ENCODE measurements around the gene SPTBN5.
A peak's percentile ranks its signal among the peaks of the same experiment; 100 is the strongest.

Gene SPTBN5

DNA sequence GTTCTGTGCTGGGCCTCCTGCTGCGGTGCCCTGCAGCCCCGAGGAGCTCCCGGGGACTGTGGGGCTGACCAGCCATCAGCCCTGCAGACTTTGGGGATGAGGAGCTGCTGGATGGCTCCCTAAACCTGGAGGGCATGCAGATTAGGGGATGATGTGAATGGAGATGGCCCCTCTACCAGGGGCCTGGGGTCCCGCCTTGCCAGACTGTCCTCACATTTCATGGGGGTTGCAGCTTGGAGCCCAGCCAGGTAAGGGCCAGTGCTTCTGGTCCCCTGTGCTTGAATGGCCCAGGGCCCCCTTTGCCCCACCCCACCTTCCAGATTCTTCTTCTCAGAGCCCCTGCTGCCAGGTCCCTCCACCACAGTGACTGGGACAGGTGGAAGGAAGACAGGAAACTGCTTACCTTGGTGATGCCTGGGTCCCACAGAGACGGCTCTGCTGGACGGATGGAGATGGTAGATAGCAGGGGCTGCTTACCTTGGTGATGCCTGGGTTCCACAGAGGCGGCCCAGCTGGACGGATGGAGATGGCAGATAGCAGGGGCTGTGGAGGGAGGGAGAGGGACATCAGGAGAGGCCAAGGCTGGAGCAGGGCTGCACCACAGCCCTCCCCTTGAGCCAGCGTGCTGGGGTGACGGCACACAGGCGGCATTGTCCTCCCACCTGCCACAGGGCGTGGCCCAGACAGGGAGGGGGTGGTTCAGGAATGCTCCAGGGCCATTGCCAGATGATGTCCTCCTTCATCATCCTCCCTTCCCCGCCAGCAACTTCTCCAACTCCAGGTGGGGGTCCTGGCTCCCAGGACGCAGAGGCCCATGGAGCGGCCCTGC, at the start of gene SPTBN5:
SPTBN5 (minus strand) TSS at position 632 of the 829 bp plus-strand sequence; CDS start at position 76, 556 bp downstream.
- DNase-seq = no peak

- DNase-seq = no peak
Measured at GRCh38 chr15:41942886-41943285, 49.0 kb upstream of the SPTBN5 start.

- DNase-seq = no peak
Measured at GRCh38 chr15:41941644-41942415, 48.0 kb upstream of the SPTBN5 start.

- no peak for DNase-seq
Measured at GRCh38 chr15:41940441-41940857, 46.6 kb upstream of the SPTBN5 start.

- no peak for DNase-seq
Measured at GRCh38 chr15:41939986-41940385, 46.1 kb upstream of the SPTBN5 start.

DNA sequence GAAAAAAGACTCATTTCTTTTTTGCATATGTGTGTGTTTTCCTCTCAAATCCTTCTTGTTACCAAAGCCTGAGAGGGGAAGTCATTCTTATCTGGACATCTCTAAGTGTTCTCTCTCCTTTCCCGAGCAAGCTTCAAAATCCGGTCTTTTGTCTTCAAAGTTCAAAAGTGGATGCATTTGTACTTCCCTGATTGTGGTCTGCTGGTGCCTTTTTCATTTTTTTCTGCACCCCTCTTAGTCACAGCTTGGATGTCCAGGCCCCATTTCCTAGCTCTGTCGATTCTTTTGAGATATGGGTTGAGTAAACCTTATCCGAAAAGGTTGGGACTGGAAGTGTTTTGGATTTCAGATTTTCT, 43.7 kb upstream of the SPTBN5 start:
- DNase-seq = no peak

DNA sequence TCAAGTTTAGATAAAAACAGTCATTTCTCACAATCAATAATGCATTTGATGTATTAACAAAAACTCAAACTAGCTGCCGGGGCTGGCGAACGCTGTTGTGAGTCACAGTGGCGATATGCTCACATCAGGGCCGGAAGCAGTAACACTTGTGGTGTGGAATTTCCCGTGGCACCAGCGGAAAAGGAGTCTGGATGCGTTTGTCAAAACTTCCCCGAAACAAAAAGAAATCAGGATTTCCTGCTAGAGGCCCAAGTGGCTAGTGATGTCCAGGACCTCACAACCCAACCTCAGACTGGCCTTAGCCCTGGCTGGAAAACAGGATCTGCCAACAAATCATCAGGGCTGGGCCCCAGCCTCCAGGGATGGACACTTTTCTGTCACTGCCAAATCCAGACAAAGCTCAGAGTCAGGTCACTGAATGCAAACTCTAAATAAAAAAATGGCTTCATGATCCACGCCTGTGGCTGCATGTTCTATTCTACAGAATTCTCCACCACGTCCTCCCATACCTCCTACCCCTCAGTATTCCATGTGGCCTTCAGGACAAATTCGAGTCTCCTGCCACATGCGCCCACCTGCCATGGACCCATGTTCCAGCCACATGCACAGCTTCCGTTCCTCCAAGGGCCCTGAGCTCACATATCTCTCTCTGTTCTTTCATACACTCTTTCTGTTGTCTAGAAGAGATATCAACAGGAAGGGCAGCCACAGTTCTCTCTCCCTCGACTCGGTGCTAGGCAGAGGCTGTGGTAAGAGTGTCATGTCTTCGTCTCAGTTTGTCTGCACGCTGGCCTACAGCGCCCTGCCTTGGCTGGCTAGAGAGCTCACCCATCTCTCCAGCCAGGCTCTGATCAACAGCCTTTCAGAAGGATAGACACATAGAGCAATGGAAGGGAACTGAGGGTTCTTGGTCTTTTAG, 43.1 kb upstream of the SPTBN5 start:
- no peak for DNase-seq

DNA sequence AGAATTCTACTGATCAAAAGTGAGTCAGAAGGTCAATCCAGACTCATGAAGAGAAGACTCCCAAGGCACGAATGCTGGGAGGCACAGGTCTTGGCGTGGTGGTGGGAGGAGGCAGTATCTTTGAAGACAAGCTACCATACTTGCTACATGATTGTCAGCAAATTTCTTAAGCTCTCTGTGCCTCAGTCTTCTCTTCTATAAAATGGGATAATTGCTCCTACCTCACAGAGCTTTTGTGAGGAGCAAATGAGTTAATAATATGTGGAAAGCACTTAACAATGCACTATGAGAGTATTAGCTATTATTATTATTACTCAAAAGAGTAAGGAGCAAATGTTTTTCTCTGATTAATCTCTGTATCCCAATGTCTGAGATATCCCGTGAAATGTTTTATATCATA, 42.3 kb upstream of the SPTBN5 start:
- no peak for DNase-seq

DNA sequence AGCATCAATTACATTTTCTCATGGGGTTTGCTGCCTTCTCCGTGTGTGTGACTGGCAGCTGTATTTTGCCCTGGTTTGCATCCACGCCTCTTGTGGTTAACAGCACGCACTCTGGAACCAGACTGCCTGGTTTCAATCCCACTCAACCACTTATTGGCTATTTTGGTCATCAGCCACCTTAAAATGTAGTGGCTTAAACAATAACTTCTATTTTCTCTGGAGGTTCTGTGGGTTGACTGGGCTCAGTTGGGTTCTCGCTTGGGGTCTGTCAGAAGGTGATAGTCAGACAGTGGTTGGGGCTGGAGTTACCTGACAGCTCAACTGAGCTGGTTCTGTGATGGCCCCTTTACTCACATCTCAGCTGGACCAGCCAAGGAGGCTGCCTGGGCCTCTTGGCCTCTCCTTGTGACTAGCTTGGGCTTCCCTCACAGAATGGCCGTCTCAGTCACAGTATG, 41.7 kb upstream of the SPTBN5 start:
- DNase-seq = no peak

GRCh38 chr15:41934843-41935242, 41.0 kb upstream of the SPTBN5 start:
- peak; percentile 14 for DNase-seq

DNA sequence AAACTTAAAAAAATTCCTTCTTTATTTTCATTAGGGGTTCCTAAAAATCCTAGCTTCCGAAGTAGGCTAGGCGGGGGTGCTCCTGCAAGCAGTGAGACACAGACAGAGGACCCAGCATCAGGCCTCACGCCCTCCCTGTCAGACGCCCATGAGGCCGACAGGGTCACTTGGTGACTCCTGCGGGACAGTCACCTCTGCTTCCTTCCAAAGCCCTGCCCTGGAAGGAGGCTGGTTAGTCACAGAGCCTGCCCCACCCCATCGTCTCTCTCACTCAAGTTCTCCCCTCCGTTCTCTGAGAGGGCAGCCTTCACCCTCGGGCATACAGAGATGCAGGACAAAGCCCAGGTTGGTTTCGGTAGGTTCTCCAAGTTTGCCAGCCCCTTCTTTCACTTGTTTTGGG, 39.9 kb upstream of the SPTBN5 start:
- DNase-seq = no peak

DNA sequence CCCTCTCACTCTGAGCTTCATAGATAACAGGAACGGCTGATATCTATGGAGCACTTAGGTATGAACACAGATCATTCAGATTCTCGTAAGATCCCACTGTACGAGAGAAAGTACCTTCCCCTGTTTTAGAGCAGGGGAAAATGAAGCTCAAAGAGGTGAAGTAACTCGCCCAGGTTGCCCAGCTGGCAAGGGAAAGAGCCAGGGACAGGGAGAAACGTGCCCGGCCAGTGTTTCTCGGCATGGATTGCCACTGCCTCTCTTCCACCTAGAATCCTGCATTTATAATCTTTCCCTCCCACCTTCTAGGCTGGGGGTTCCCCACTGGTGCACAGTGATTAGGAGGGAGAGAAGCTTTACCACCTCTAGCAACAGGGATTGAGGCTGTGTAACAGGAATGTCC, 39.5 kb upstream of the SPTBN5 start:
- DNase-seq = no peak

- no peak for DNase-seq
Measured at GRCh38 chr15:41932511-41933289, 38.8 kb upstream of the SPTBN5 start.

DNA sequence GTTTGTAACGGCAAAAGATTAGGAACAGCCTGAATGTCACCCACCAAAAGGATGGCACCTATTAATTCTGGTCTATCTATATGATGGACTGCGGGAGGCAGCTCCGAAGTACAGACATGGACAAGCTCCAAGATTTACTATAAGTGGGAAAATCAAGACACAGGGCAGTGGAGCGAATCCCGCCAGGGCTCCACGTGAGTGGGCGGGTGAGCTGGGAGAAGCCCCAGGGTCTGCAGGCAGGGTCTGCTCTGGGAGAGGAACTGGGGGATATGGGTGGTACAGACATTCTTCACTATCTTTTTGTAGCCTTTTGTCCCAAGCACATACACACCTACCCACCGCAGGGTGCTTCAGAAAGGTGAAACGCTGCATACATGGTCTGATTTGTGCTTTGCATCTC, 38.2 kb upstream of the SPTBN5 start:
- no peak for DNase-seq

GRCh38 chr15:41930867-41931222, 37.0 kb upstream of the SPTBN5 start:
- no peak for DNase-seq

- DNase-seq = no peak
Measured at GRCh38 chr15:41930221-41930866, 36.5 kb upstream of the SPTBN5 start.

GRCh38 chr15:41928637-41929620, 35.1 kb upstream of the SPTBN5 start:
- DNase-seq = no peak

DNA sequence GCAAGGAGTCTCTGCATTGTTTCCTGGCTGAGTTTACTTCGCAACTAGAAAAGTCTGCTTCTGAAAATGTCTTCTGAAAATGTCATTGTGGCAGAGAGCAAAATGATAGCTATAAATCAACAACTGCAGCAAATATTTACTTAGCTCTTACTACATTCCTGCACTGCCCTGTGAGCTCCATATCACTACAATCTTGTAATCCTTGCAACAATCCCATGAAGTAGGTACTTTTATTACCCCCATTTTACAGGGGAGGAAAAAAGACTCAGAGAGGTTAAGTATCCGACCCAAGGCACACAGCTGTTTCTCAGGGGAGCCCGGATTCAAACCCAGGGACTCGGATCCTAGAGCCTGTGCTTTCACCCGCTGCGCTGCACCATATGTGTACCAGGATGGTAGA, 34.2 kb upstream of the SPTBN5 start:
- DNase-seq = no peak

DNA sequence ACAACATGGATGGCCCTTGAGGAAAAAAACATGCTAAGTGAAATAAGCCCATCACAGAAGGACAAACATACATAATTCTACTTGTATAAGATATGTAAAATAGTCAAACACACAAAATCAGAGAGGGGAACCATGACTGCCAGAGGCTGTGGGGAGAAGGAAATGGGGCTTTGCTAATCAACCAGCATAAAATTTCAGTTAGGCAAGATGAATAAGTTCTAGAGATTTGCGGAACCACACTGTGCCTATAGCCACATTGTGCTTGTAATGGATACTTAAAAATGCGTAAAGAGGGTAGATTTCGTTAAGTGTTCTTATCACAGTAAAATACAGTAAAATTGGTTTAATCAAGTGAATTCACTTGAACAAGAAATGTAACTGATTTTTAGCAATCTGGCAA, 33.7 kb upstream of the SPTBN5 start:
- no peak for DNase-seq

Measured in NK-92 treated with Interleukin-12 subunit alpha and Interleukin-12 subunit beta, amount 100 ng/mL, for 24 hours (cell line).